H1 (cell line): ENCODE data around the gene IL1RAPL1. TPM values are rescaled to one million over a fixed set of nuclear protein-coding genes. Genes with fewer than 3 reads are reported as not detected.

Source experiments
- CHD1 ChIP-seq: IDR thresholded peaks from 2 replicates; pipeline ENCODE4 v1.6.1; 2012; ENCODE audit warnings: low read depth, low read length, improper control_type of control experiment
- HDAC6 ChIP-seq: IDR thresholded peaks from one replicate; pipeline ENCODE4 v1.7.1; 2012; ENCODE audit warnings: low read depth, mild to moderate bottlenecking, inconsistent platforms, low read length, moderate library complexity
- KDM1A ChIP-seq: fragments of 200-600, 300-600 bp; sonication (generic); IDR thresholded peaks from 2 replicates; pipeline ENCODE4 v1.7.1; 2016; ENCODE audit warnings: mild to moderate bottlenecking, low read length, borderline replicate concordance
- RAD21 ChIP-seq, 2 experiments: IDR thresholded peaks in 1 of 2; conservative IDR thresholded peaks in 1 of 2; 2 replicates each; pipeline ENCODE4 v1.6.1; 2011; ENCODE audit warnings: low read depth in 2 of 2, low read length in 2 of 2, improper control_type of control experiment in 1 of 2, inconsistent platforms in 1 of 2, mild to moderate bottlenecking in 1 of 2, moderate library complexity in 1 of 2
- SRF ChIP-seq: IDR thresholded peaks from 2 replicates; pipeline ENCODE4 v1.6.1; 2011; ENCODE audit warnings: mild to moderate bottlenecking, low read depth, low read length, moderate library complexity
- polyA plus RNA-seq, 7 experiments: library from polyadenylated mRNA; depleted of rRNA in 3 of 7; stranded (reverse) in 5 of 7; unstranded in 2 of 7; fragments of >200 nt in 5 of 7; fragments of 200-250 nt in 2 of 7; gene quantifications; 1 replicate in 5 of 7; 2 replicates in 1 of 7; 4 replicates in 1 of 7; pipeline versions ENCODE4 v1.2.1 to v1.2.3, GENCODE V29; 2011 to 2013; ENCODE audit warnings: missing spikeins in 2 of 7, mixed read lengths in 2 of 7
- total RNA-seq: library from RNA; stranded (reverse); fragmentation: NEBNext Ultra II Directional; extraction: Animal tissue kit (Norgen Biotek cat#: 25700); gene quantifications from 2 replicates; pipeline ENCODE4 v1.2.1, GENCODE V29; 2021
- TF ChIP-seq, protein P1 (sequence below): fragments of 300-600 bp; sonication (generic); IDR thresholded peaks from 2 replicates; pipeline ENCODE4 v1.7.1; 2012; ENCODE audit warnings: low read length, moderate library complexity, mild to moderate bottlenecking, inconsistent platforms; ENCODE audit not compliant: insufficient replicate concordance

IL1RAPL1 gene
- total and polyA plus RNA-seq, 2 of the 8 experiments (the other 6 are each of a cell fraction or from before 2014, with no cell fraction given): 0.11 to 0.35 TPM

GRCh38 chrX:29965634-29966033 lies 1378.4 kb downstream of the IL1RAPL1 start (continued):
- TF ChIP-seq, protein P1, sequence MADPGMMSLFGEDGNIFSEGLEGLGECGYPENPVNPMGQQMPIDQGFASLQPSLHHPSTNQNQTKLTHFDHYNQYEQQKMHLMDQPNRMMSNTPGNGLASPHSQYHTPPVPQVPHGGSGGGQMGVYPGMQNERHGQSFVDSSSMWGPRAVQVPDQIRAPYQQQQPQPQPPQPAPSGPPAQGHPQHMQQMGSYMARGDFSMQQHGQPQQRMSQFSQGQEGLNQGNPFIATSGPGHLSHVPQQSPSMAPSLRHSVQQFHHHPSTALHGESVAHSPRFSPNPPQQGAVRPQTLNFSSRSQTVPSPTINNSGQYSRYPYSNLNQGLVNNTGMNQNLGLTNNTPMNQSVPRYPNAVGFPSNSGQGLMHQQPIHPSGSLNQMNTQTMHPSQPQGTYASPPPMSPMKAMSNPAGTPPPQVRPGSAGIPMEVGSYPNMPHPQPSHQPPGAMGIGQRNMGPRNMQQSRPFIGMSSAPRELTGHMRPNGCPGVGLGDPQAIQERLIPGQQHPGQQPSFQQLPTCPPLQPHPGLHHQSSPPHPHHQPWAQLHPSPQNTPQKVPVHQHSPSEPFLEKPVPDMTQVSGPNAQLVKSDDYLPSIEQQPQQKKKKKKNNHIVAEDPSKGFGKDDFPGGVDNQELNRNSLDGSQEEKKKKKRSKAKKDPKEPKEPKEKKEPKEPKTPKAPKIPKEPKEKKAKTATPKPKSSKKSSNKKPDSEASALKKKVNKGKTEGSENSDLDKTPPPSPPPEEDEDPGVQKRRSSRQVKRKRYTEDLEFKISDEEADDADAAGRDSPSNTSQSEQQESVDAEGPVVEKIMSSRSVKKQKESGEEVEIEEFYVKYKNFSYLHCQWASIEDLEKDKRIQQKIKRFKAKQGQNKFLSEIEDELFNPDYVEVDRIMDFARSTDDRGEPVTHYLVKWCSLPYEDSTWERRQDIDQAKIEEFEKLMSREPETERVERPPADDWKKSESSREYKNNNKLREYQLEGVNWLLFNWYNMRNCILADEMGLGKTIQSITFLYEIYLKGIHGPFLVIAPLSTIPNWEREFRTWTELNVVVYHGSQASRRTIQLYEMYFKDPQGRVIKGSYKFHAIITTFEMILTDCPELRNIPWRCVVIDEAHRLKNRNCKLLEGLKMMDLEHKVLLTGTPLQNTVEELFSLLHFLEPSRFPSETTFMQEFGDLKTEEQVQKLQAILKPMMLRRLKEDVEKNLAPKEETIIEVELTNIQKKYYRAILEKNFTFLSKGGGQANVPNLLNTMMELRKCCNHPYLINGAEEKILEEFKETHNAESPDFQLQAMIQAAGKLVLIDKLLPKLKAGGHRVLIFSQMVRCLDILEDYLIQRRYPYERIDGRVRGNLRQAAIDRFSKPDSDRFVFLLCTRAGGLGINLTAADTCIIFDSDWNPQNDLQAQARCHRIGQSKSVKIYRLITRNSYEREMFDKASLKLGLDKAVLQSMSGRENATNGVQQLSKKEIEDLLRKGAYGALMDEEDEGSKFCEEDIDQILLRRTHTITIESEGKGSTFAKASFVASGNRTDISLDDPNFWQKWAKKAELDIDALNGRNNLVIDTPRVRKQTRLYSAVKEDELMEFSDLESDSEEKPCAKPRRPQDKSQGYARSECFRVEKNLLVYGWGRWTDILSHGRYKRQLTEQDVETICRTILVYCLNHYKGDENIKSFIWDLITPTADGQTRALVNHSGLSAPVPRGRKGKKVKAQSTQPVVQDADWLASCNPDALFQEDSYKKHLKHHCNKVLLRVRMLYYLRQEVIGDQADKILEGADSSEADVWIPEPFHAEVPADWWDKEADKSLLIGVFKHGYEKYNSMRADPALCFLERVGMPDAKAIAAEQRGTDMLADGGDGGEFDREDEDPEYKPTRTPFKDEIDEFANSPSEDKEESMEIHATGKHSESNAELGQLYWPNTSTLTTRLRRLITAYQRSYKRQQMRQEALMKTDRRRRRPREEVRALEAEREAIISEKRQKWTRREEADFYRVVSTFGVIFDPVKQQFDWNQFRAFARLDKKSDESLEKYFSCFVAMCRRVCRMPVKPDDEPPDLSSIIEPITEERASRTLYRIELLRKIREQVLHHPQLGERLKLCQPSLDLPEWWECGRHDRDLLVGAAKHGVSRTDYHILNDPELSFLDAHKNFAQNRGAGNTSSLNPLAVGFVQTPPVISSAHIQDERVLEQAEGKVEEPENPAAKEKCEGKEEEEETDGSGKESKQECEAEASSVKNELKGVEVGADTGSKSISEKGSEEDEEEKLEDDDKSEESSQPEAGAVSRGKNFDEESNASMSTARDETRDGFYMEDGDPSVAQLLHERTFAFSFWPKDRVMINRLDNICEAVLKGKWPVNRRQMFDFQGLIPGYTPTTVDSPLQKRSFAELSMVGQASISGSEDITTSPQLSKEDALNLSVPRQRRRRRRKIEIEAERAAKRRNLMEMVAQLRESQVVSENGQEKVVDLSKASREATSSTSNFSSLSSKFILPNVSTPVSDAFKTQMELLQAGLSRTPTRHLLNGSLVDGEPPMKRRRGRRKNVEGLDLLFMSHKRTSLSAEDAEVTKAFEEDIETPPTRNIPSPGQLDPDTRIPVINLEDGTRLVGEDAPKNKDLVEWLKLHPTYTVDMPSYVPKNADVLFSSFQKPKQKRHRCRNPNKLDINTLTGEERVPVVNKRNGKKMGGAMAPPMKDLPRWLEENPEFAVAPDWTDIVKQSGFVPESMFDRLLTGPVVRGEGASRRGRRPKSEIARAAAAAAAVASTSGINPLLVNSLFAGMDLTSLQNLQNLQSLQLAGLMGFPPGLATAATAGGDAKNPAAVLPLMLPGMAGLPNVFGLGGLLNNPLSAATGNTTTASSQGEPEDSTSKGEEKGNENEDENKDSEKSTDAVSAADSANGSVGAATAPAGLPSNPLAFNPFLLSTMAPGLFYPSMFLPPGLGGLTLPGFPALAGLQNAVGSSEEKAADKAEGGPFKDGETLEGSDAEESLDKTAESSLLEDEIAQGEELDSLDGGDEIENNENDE: peak; percentile 27
- TF ChIP-seq HDAC6 (no peak), CHD1 (no peak), KDM1A (no peak), SRF (no peak), RAD21 (IDR thresholded peaks at IDR 0.05 in 1 of 2, conservative IDR thresholded peaks at IDR 0.05 in 1 of 2; ENCODE audit: low read depth in 2 of 2, low read length in 2 of 2) (no peak)
